ENCODE results near the gene TUBA3D.
"Not testable (repeated sequence)": the region's sequence is repeated elsewhere in the genome, so short reads cannot be mapped to it uniquely, and the experiment has no call there.

Gene TUBA3D

GRCh38 chr2:131475831-131476230, at the start of gene TUBA3D:
Gene TUBA3D, plus strand, starts transcription at chr2:131476119. Its CDS starts 81 bp downstream, at chr2:131476200.
- no peak for DNase-seq (ENCODE audit: low read depth, low spot score)

- no peak for DNase-seq (ENCODE audit: low read depth, low spot score)
Observed at GRCh38 chr2:131426727-131427126, 49.2 kb upstream of the TUBA3D start.

- no peak for DNase-seq (ENCODE audit: low read depth, low spot score)
Observed at GRCh38 chr2:131431336-131431735, 44.6 kb upstream of the TUBA3D start.

- not testable (repeated sequence) for DNase-seq (ENCODE audit: low read depth, low spot score)
Observed at GRCh38 chr2:131440742-131441468, 35.0 kb upstream of the TUBA3D start.

GRCh38 chr2:131444736-131445514, 31.0 kb upstream of the TUBA3D start:
- DNase-seq (ENCODE audit: low read depth, low spot score) = not testable (repeated sequence)

- not testable (repeated sequence) for DNase-seq (ENCODE audit: low read depth, low spot score)
Observed at GRCh38 chr2:131445515-131445797, 30.5 kb upstream of the TUBA3D start.

GRCh38 chr2:131445896-131446295, 30.0 kb upstream of the TUBA3D start:
- DNase-seq (ENCODE audit: low read depth, low spot score) = no peak

GRCh38 chr2:131447981-131448380, 27.9 kb upstream of the TUBA3D start:
- DNase-seq (ENCODE audit: low read depth, low spot score) = not testable (repeated sequence)

GRCh38 chr2:131451265-131451949, 24.5 kb upstream of the TUBA3D start:
- DNase-seq (ENCODE audit: low read depth, low spot score) = not testable (repeated sequence)

GRCh38 chr2:131454914-131455313, 21.0 kb upstream of the TUBA3D start:
- not testable (repeated sequence) for DNase-seq (ENCODE audit: low read depth, low spot score)

GRCh38 chr2:131467722-131468121, 8.2 kb upstream of the TUBA3D start:
- DNase-seq (ENCODE audit: low read depth, low spot score) = not testable (repeated sequence)

- not testable (repeated sequence) for DNase-seq (ENCODE audit: low read depth, low spot score)
Observed at GRCh38 chr2:131470944-131471343, 5.0 kb upstream of the TUBA3D start.

- not testable (repeated sequence) for DNase-seq (ENCODE audit: low read depth, low spot score)
Observed at GRCh38 chr2:131471624-131472023, 4.3 kb upstream of the TUBA3D start.

GRCh38 chr2:131473266-131473665, 2.7 kb upstream of the TUBA3D start:
- DNase-seq (ENCODE audit: low read depth, low spot score) = not testable (repeated sequence)

GRCh38 chr2:131476363-131476762, 444 bp downstream of the TUBA3D start:
- DNase-seq (ENCODE audit: low read depth, low spot score) = not testable (repeated sequence)

GRCh38 chr2:131477227-131477626, 1.3 kb downstream of the TUBA3D start:
- not testable (repeated sequence) for DNase-seq (ENCODE audit: low read depth, low spot score)

GRCh38 chr2:131478074-131478849, 2.3 kb downstream of the TUBA3D start:
- DNase-seq (ENCODE audit: low read depth, low spot score) = not testable (repeated sequence)

- DNase-seq (ENCODE audit: low read depth, low spot score) = not testable (repeated sequence)
Observed at GRCh38 chr2:131478850-131479461, 3.0 kb downstream of the TUBA3D start.

GRCh38 chr2:131480351-131480750, 4.4 kb downstream of the TUBA3D start:
- DNase-seq (ENCODE audit: low read depth, low spot score) = not testable (repeated sequence)

GRCh38 chr2:131482506-131483155, 6.7 kb downstream of the TUBA3D start:
- not testable (repeated sequence) for DNase-seq (ENCODE audit: low read depth, low spot score)

Data from brain pericyte (primary cell).